Left lung (tissue), 10 donors: ENCODE results near the gene FCHSD2. TPM values are rescaled to one million over a fixed set of nuclear protein-coding genes. Genes with fewer than 3 reads are reported as not detected.

Experiments used
- ATAC-seq: fragments of 200-7000 bp; cut with Tn5 transposase; one replicate; pipeline ENCODE4 v1.9.1; 2020; ENCODE audit warnings: moderate library complexity
- DNase-seq, 4 donors: peaks; one replicate each; pipeline ENCODE4 v3.0.0-alpha.2; 2013 to 2020
- H3K27ac ChIP-seq, 2 donors: fragments of 200-600 bp; sonication (generic) in 1 of 2; one replicate each; pipeline versions ENCODE4 v1.5.0 to v1.8.0; 2020 to 2021
- H3K27me3 ChIP-seq, 2 donors: fragments of 200-600 bp; sonication (generic) in 1 of 2; one replicate each; pipeline versions ENCODE4 v1.5.0 to v1.8.0; 2020 to 2021
- H3K36me3 ChIP-seq, 2 donors: fragments of 200-600 bp; sonication (generic) in 1 of 2; one replicate each; pipeline versions ENCODE4 v1.5.0 to v1.8.0; 2020 to 2021
- H3K4me1 ChIP-seq, 2 donors: fragments of 200-600 bp; one replicate each; pipeline ENCODE4 v1.8.0; 2021
- H3K4me3 ChIP-seq, 2 donors: fragments of 200-600 bp; sonication (generic) in 1 of 2; one replicate each; pipeline versions ENCODE4 v1.5.0 to v1.8.0; 2020 to 2021; ENCODE audit warnings: mild to moderate bottlenecking in 1 of 2
- H3K9me3 ChIP-seq, 2 donors: fragments of 200-600 bp; sonication (generic) in 1 of 2; one replicate each; pipeline versions ENCODE4 v1.5.0 to v1.8.0; 2020 to 2021
- intact Hi-C, 2 donors: fragments of 100-400 bp; cut with DNase I; formaldehyde crosslinking; loops; one replicate each; pipeline versions ENCODE4 v1.11.2 to v1.14.2; 2022
- polyA plus RNA-seq, 6 donors: library from polyadenylated mRNA; unstranded; fragments of 120-200 nt; gene quantifications; one replicate each; pipeline ENCODE4 v1.2.1, GENCODE V29; 2013; ENCODE audit not compliant: insufficient read length in 6 of 6
- total RNA-seq, 2 donors: library from RNA; stranded (reverse); fragmentation: NEBNext Ultra II Directional; extraction: Animal tissue kit (Norgen Biotek cat#: 25700); gene quantifications; one replicate each; pipeline ENCODE4 v1.2.1, GENCODE V29; 2021
- TF ChIP-seq, protein P1 (sequence below), 2 donors: fragments of 200-600 bp; sonication (generic) in 1 of 2; IDR thresholded peaks; one replicate each; pipeline versions ENCODE4 v1.5.0 to v1.8.0; 2021; ENCODE audit warnings: antibody characterized with exemption in 2 of 2
- donor health status: DM: no; HTN: yes; CAD: no.
- donor health status: DM: no; HTN: no; CAD: no.

FCHSD2 gene
- total and polyA plus RNA-seq, 8 donors: 46.2 to 58.2 (median 48.5) TPM

DNA sequence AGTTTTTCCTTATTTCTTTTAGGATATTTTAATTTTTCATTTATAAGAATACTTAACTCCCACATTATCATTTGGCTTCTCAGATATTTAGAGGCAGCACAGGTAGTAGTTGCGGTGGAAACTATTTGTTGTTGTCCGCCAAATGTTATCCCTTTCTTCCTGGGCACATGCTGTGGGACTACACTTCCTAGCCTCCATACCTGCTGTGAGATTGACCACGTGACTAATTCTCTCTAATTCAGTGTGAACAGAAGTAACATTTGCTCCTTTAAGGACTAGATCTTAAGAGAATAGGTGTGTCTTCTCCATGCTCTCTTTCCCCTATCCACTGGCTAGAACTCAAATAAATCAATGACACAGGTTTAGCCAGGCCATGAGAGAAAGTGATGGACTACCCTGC, 191.4 kb downstream of the FCHSD2 start:
- Histone ChIP-seq H3K4me1 (peaks cover 0 to 36% of the 10 kb centered on the region in 2 donors), H3K9me3 (no peaks in the 10 kb centered on the region), H3K36me3 (no peaks in the 10 kb centered on the region), H3K4me3 (no peak overlapping the region), H3K27ac (peak overlapping the region in 1 of 2 donors; percentile 78), H3K27me3 (no peaks in the 10 kb centered on the region)
- no peak for ATAC-seq
- intact Hi-C loops: no loop called here
- TF ChIP-seq, protein P1, sequence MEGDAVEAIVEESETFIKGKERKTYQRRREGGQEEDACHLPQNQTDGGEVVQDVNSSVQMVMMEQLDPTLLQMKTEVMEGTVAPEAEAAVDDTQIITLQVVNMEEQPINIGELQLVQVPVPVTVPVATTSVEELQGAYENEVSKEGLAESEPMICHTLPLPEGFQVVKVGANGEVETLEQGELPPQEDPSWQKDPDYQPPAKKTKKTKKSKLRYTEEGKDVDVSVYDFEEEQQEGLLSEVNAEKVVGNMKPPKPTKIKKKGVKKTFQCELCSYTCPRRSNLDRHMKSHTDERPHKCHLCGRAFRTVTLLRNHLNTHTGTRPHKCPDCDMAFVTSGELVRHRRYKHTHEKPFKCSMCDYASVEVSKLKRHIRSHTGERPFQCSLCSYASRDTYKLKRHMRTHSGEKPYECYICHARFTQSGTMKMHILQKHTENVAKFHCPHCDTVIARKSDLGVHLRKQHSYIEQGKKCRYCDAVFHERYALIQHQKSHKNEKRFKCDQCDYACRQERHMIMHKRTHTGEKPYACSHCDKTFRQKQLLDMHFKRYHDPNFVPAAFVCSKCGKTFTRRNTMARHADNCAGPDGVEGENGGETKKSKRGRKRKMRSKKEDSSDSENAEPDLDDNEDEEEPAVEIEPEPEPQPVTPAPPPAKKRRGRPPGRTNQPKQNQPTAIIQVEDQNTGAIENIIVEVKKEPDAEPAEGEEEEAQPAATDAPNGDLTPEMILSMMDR (IDR thresholded peaks at IDR 0.05): no peak
- DNase-seq: no peak

DNA sequence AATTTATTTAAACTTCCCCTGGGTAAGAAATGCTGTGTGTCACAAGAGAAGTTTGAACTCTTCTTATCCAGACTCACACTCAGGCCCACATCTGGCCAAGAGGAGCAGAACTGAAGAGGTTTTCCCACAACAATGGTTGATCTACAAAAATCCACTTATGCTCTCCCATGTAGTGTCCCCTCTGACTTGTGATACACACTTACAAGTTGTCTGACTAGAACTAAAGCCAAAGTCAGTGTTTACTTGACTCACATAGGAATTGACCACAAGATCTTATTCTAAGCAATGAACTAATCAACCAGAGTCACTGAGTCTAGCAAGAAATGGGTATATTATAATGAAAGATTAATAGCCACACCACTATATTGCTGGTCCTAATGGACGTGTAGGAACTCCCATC, 194.9 kb downstream of the FCHSD2 start:
- H3K9me3 ChIP-seq: no peaks in the 10 kb centered on the region
- intact Hi-C loops: no loop called here
- H3K27ac ChIP-seq: no peak overlapping the region
- no peaks in the 10 kb centered on the region for H3K27me3 ChIP-seq
- TF ChIP-seq, protein P1 (IDR thresholded peaks at IDR 0.05): no peak
- H3K4me1 ChIP-seq: peaks cover 0 to 18% of the 10 kb centered on the region in 2 donors
- H3K4me3 ChIP-seq: no peak overlapping the region
- no peaks in the 10 kb centered on the region for H3K36me3 ChIP-seq
- ATAC-seq (no peak), DNase-seq (no peak)

DNA sequence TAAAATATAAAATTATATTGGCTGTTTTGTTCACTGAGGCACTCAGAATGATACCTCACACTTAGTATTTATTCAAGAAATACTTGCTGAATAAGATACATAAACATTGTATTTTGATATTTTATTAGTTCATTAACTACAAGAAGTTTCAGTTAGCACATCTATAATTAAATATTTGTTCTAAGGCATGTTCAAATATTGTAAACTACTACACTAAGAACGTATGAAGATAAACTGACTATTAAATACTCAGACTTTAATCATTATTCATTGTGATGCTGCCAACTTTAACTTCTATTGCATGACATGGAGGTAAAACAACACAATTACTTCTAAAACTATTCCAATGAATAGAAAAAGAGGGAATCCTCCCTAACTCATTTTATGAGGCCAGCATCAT, 198.5 kb downstream of the FCHSD2 start:
- no peak overlapping the region for H3K27ac ChIP-seq
- no peaks in the 10 kb centered on the region for H3K9me3 ChIP-seq
- TF ChIP-seq, protein P1 (IDR thresholded peaks at IDR 0.05): no peak
- H3K36me3 ChIP-seq: no peaks in the 10 kb centered on the region
- ATAC-seq (no peak), DNase-seq (no peak)
- no peak overlapping the region for H3K4me3 ChIP-seq
- intact Hi-C loops: no loop called here
- H3K4me1 ChIP-seq: no peaks in the 10 kb centered on the region
- no peaks in the 10 kb centered on the region for H3K27me3 ChIP-seq

DNA sequence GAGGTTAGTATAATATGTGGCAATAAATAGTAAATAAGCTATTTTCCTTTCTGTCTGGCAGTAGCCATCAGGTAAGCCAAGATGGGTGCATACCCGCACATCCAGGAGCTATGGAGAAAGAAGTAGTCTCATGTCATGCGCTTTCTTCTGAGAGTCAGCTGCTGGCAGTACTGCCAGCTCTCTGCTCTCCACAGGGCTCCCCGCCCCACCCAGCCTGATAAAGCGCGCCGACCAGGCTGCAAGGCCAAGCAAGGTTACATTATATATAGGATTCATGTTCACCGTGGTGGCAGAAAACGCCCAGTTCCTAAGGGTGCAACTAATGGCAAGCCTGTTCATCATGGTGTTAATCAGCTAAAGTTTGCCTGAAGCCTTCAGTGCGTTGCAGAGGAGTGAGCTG, 201.7 kb downstream of the FCHSD2 start:
- Histone ChIP-seq H3K9me3 (no peaks in the 10 kb centered on the region), H3K4me3 (no peak overlapping the region), H3K4me1 (peaks cover 0 to 18% of the 10 kb centered on the region in 2 donors), H3K27me3 (no peaks in the 10 kb centered on the region), H3K27ac (no peak overlapping the region), H3K36me3 (no peaks in the 10 kb centered on the region)
- intact Hi-C loops: no loop called here
- no peak for DNase-seq
- TF ChIP-seq, protein P1 (IDR thresholded peaks at IDR 0.05): no peak
- ATAC-seq: no peak

DNA sequence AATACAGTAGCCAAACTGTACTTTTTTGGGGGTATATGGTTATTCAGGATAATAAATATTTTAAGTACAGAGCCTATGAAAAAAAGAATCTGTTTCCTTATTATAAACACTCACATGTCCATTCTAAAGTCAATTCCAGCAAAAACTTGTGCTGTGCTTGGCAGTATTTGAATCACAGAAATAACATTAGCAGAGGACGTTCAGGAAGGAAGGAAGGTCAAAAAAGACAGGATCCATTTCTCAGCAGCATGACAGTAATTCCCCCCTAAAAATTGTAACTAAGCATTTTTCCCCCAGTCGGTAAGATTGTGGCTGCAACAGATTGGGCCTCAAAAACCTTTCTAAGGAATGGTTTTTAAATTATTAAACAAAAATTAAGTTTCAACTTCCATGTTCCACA, 203.1 kb downstream of the FCHSD2 start:
- Histone ChIP-seq H3K9me3 (no peaks in the 10 kb centered on the region), H3K27ac (no peak overlapping the region), H3K4me1 (peaks cover 0 to 27% of the 10 kb centered on the region in 2 donors), H3K4me3 (no peak overlapping the region), H3K36me3 (no peaks in the 10 kb centered on the region), H3K27me3 (no peaks in the 10 kb centered on the region)
- ATAC-seq (no peak), DNase-seq (no peak)
- TF ChIP-seq, protein P1 (IDR thresholded peaks at IDR 0.05): no peak
- intact Hi-C loops: no loop called here
